ENCODE results near the gene FAAP100. TPM values are rescaled to one million over a fixed set of nuclear protein-coding genes. Genes with fewer than 3 reads are reported as not detected.

FAAP100 gene
- polyA plus RNA-seq, 1 donor (not counting 4 experiments of a cell fraction or from before 2014, with no cell fraction given) = 3.8 TPM

DNA sequence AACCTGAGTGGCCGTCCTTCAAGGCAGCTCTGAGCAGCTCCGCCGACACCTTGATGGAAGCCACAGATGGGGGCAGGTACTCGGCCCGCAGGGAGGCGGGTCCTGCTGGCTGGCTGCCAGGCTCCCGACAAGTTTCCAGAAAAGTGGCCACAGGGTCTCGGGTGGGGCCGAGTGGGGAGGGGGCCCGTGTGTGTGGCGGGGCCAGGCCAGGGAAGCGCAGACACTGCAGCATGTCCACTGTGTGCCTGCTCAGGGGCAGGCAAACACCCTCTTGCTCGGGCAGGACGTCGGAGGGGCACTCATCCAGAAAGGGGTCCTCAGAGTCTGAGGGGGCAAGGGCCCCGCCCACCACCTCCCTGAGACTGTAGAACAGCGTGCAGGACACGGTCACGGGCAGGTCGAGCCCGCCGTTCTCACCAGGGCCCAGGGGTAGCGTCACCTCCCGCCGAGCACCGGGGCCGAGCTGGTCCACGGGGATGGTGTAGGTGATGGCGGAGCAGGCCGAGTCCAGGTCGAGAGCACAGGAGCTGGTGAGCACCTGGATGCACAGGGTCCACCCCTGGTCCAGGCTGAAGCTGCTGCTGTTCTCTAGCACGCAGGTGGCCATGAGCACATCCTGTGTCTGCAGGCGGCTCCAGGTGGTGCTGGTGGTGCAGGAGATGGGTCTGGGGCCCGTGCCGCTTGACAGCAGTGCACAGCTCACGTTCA, 5.1 kb downstream of the FAAP100 start:
- Histone ChIP-seq H3K9ac (ENCODE audit: control insufficient read depth, extremely low read depth, insufficient read depth, low read length) (no peak overlapping the region), H3K9me1 (ENCODE audit: control insufficient read depth, extremely low read depth, insufficient read depth, low read length) (no peaks in the 10 kb centered on the region), H3K9me3 (ENCODE audit: control insufficient read depth, low read depth, low read length) (no peaks in the 10 kb centered on the region), H3K4me2 (ENCODE audit: control insufficient read depth, extremely low read depth, insufficient read depth, low read depth, low read length) (no peak overlapping the region), H3K36me3 (ENCODE audit: control insufficient read depth in 2 of 2, extremely low read depth in 1 of 2, insufficient read depth in 2 of 2, low read length in 2 of 2) (peaks cover 36 to 42% of the 10 kb centered on the region in 2 experiments), H3K27me3 (ENCODE audit: control insufficient read depth, extremely low read depth, insufficient read depth, low read length) (no peaks in the 10 kb centered on the region), H3K4me1 (ENCODE audit: control insufficient read depth, extremely low read depth, insufficient read depth, low read length) (peaks cover 7% of the 10 kb centered on the region), H3K79me2 (ENCODE audit: control insufficient read depth, insufficient read depth, low read length) (peaks cover 24% of the 10 kb centered on the region), H3K27ac (ENCODE audit: control insufficient read depth, insufficient read depth, low read length) (no peak overlapping the region), H4K20me1 (ENCODE audit: control insufficient read depth, extremely low read depth, insufficient read depth, low read length) (no peaks in the 10 kb centered on the region), H2AFZ (ENCODE audit: control insufficient read depth, low read length) (no peak overlapping the region), H3K4me3 (ENCODE audit: control insufficient read depth in 2 of 3, extremely low read depth in 1 of 3, insufficient read depth in 2 of 3, low read depth in 1 of 3, low read length in 3 of 3) (no peak overlapping the region)
- DNase-seq (ENCODE audit: low read depth, low spot score) = no peak
- dilution Hi-C loops (cut with MboI; ENCODE audit: extremely low pct_ligation_motif_present, low sequenced_read_pairs) = no loop called here
- TF ChIP-seq CTCF (optimal IDR thresholded peaks at IDR 0.05 in 1 of 3, IDR thresholded peaks at IDR 0.05 in 1 of 3, conservative IDR thresholded peaks at IDR 0.05 in 1 of 3; ENCODE audit: extremely low read depth in 1 of 3, insufficient read depth in 2 of 3, low read length in 3 of 3) (no peak), EZH2 (IDR thresholded peaks at IDR 0.05; ENCODE audit: low read length) (no peak)
- FAIRE-seq = no peak

DNA sequence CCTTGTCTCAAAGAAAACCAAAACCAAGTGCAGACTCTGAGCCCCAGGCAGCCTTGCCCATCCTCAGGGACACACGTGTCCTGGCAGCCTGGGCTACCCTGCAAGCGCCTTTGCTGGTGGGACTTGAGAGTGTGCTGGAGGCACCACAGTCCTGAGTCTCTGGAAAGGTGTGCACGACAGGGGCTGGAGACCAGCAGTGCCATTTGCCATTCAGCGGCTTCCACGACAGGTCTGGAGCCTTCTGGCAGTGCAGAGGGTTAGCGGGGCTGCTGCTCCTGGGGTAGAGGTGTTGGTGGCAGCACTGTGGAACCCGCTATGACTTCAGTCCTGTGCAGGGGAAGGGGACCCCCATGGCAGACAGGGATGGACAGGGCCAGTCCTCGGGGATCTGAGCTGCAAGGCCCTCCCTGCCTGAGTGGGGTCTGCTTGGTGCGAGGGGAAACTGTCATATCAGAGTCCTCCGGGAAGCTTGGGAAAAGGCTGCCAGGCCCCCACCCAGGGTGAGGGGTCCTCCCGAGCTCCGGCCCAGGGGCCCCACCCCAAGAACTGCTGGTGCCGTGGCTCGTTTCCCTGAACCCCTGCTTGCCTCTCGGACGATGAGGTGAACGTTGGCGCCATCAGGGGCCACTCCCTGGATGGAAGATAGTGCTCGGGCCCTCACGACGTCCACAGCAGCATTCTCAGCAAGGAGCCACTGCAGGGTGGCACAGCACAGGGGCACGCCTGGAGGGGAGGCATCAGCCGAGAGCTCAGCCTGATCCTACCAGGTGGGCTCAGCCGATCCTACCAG, 6.8 kb downstream of the FAAP100 start:
- Histone ChIP-seq H3K4me3 (ENCODE audit: control insufficient read depth in 2 of 3, extremely low read depth in 1 of 3, insufficient read depth in 2 of 3, low read depth in 1 of 3, low read length in 3 of 3) (no peak overlapping the region), H3K27me3 (ENCODE audit: control insufficient read depth, extremely low read depth, insufficient read depth, low read length) (no peaks in the 10 kb centered on the region), H3K9me1 (ENCODE audit: control insufficient read depth, extremely low read depth, insufficient read depth, low read length) (no peaks in the 10 kb centered on the region), H3K9ac (ENCODE audit: control insufficient read depth, extremely low read depth, insufficient read depth, low read length) (no peak overlapping the region), H4K20me1 (ENCODE audit: control insufficient read depth, extremely low read depth, insufficient read depth, low read length) (no peaks in the 10 kb centered on the region), H3K27ac (ENCODE audit: control insufficient read depth, insufficient read depth, low read length) (no peak overlapping the region), H3K9me3 (ENCODE audit: control insufficient read depth, low read depth, low read length) (no peaks in the 10 kb centered on the region), H3K36me3 (ENCODE audit: control insufficient read depth in 2 of 2, extremely low read depth in 1 of 2, insufficient read depth in 2 of 2, low read length in 2 of 2) (peaks cover 37 to 38% of the 10 kb centered on the region in 2 experiments), H3K79me2 (ENCODE audit: control insufficient read depth, insufficient read depth, low read length) (peaks cover 9% of the 10 kb centered on the region), H3K4me1 (ENCODE audit: control insufficient read depth, extremely low read depth, insufficient read depth, low read length) (no peaks in the 10 kb centered on the region), H3K4me2 (ENCODE audit: control insufficient read depth, extremely low read depth, insufficient read depth, low read depth, low read length) (no peak overlapping the region), H2AFZ (ENCODE audit: control insufficient read depth, low read length) (no peak overlapping the region)
- FAIRE-seq = no peak
- dilution Hi-C loops (cut with MboI; ENCODE audit: extremely low pct_ligation_motif_present, low sequenced_read_pairs) = no loop called here
- TF ChIP-seq CTCF (optimal IDR thresholded peaks at IDR 0.05 in 1 of 3, IDR thresholded peaks at IDR 0.05 in 1 of 3, conservative IDR thresholded peaks at IDR 0.05 in 1 of 3; ENCODE audit: extremely low read depth in 1 of 3, insufficient read depth in 2 of 3, low read length in 3 of 3) (no peak), EZH2 (IDR thresholded peaks at IDR 0.05; ENCODE audit: low read length) (no peak)
- no peak for DNase-seq (ENCODE audit: low read depth, low spot score)
